ENCODE results near the gene LARP4.
"Not testable (repeated sequence)": the region's sequence is repeated elsewhere in the genome, so short reads cannot be mapped to it uniquely, and the experiment has no call there.

LARP4 gene

DNA sequence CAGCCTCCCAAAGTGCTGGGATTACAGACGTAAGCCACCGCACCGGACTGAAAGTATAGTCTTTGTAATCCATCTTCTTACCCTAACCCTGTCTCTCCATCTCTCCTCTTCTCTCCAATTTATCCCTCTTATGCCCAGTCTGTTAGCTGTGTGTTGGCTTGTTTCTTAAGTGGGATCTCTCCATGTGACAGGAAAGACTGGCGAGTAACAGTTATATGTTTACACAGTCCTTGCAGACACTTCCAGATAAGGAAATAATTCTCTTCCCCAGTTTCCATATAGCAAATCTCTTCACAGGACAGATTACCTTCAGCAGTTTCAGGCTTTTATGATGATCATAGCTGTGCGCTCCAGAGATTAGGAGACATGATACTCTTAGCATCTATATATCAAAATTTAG, 88.1 kb downstream of the LARP4 start:
- Histone ChIP-seq H3K27me3 (ENCODE audit: control insufficient read depth, insufficient read depth, low read length) (no peaks in the 10 kb centered on the region), H3K4me3 (ENCODE audit: low read depth, low read length) (no peak overlapping the region), H3K4me1 (ENCODE audit: control insufficient read depth, insufficient read depth, low read length) (no peaks in the 10 kb centered on the region), H3K9me3 (ENCODE audit: control insufficient read depth, insufficient read depth, low read depth, low read length) (peaks cover 26% of the 10 kb centered on the region), H3K36me3 (ENCODE audit: control insufficient read depth, insufficient read depth, low read length) (no peaks in the 10 kb centered on the region), H3K9ac (ENCODE audit: low read length) (no peak overlapping the region), H3K27ac (ENCODE audit: low read depth, low read length) (no peak overlapping the region)

DNA sequence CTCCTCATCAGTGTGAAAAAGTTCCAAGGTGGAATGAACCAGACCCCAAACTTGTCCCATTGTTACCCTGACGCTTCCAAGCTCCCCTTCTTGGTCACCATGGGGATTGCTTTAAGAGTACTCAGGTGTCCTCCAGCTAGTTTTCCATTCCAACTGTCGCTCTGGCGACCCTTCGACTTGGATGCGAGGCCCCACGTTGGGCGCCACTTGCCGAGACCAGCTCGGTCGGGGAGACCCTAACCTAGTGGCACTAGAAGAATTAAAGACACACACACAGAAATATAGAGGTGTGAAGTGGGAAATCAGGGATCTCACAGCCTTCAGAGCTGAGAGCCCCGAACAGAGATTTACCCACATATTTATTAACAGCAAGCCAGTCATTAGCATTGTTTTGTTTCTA, 97.4 kb downstream of the LARP4 start:
- not testable (repeated sequence) for H3K4me3 ChIP-seq (ENCODE audit: low read depth, low read length); H3K9ac ChIP-seq (ENCODE audit: low read length); H3K4me1 ChIP-seq (ENCODE audit: control insufficient read depth, insufficient read depth, low read length); H3K36me3 ChIP-seq (ENCODE audit: control insufficient read depth, insufficient read depth, low read length); H3K27ac ChIP-seq (ENCODE audit: low read depth, low read length); H3K27me3 ChIP-seq (ENCODE audit: control insufficient read depth, insufficient read depth, low read length)
- peaks cover 46% of the 10 kb centered on the region for H3K9me3 ChIP-seq (ENCODE audit: control insufficient read depth, insufficient read depth, low read depth, low read length)

DNA sequence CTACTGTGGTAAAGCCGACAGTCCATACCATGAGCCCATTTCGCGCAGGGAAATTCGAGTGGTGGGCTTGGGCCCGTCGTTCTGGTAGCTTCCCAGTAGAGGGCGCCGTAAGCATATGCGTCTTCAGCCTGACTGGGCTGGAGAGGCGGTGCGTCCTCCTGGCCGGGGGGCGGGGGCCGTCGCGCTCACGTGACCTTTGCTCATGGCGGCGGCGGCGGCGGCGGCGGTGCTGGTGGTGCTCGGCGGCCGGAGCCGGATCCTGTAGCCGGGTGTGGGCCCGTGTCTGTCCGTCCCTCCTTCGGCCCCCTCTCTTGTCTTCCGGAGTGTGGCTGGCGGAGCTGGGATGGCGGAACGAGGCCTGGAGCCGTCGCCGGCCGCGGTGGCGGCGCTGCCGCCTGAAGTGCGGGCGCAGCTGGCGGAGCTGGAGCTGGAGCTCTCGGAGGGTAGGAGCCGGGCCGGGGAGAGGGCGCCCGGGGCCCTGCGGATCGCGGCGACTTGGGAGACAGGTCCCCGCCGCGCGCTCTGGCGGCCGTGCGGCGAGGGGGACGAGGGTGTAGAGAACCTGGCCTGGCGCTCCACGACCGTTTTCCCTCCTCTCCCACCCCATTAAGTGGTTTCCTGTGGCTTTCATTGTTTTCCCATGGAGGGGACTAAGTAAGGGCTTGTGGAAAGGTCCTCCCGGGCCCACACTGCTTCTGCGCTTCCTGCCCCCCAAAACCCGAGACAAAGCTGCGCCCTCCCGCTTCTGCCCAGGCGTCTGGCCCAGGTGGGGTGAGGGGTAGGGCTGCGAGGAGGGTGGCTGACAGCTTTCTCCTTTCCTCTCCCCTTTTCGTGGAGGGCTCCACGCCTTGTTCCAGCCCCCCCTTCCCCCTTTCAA, 104.4 kb downstream of the LARP4 start, which contains the start of gene DIP2B:
TSS of gene DIP2B (plus strand) at position 188 of the 877 bp plus-strand sequence. CDS start at position 344, 156 bp downstream.
- Histone ChIP-seq H3K27ac (ENCODE audit: low read depth, low read length) (peak within 1 kb of the TSS; percentile 82; the same call in 1 of the 2 replicates), H3K9ac (ENCODE audit: low read length) (peak within 1 kb of the TSS; percentile 96)

DNA sequence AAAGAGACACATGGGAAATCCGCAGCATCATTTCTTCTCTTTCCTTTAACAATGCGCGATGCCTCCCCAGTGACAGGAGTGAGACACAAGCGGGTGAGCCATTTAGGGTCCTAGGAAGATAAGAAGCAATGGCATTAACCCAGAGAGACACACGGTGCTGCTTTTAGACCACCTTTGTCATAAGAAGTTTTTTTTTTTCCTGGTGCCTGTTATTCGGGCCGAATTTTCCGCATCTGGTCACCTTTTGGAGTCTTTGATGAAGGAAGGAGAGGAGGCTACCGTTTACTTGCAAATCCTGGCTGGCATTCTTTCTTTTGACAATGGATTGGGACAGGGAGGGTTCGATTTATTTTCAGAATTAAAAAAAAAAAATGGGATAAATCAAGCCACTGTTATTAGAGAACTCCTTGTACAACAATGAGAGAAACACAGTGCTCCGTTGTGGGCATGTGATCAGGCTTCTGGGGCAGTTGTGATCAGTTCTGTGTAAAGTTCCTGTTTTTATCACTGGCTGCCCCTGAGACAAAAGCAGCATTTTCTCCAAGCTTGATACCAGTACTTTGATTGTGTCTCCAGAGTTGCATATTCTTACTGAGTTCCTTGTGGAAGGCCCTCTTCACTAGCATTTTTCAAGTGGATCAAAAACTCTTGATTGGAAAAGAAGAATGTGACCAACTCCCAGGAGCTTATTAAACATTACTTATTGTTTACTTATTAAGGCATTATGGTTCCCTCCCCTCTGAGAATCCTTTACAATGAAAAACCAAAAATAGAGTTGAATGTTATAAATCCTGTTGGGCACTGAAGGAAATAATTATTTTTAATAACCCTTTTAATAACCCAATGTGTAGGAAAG, 105.2 kb downstream of the LARP4 start:
- Histone ChIP-seq H3K9ac (ENCODE audit: low read length) (peak overlapping the region; percentile 96), H3K27ac (ENCODE audit: low read depth, low read length) (no peak overlapping the region), H3K4me3 (ENCODE audit: low read depth, low read length) (peak overlapping the region; percentile 88), H3K27me3 (ENCODE audit: control insufficient read depth, insufficient read depth, low read length) (no peaks in the 10 kb centered on the region), H3K4me1 (ENCODE audit: control insufficient read depth, insufficient read depth, low read length) (peaks cover 25% of the 10 kb centered on the region), H3K36me3 (ENCODE audit: control insufficient read depth, insufficient read depth, low read length) (no peaks in the 10 kb centered on the region), H3K9me3 (ENCODE audit: control insufficient read depth, insufficient read depth, low read depth, low read length) (peaks cover under 1% of the 10 kb centered on the region; the same call in 1 of the 2 replicates)

More for the DNA sequence above, 104.4 kb downstream of the LARP4 start, which contains the start of gene DIP2B:
- Histone ChIP-seq H3K4me3 (ENCODE audit: low read depth, low read length) (peak within 1 kb of the TSS; percentile 88), H3K9me3 (ENCODE audit: control insufficient read depth, insufficient read depth, low read depth, low read length) (peaks cover 4% of the 10 kb centered on the region), H3K36me3 (ENCODE audit: control insufficient read depth, insufficient read depth, low read length) (no peaks in the 10 kb centered on the region), H3K27me3 (ENCODE audit: control insufficient read depth, insufficient read depth, low read length) (no peaks in the 10 kb centered on the region), H3K4me1 (ENCODE audit: control insufficient read depth, insufficient read depth, low read length) (peaks cover 25% of the 10 kb centered on the region)

DNA sequence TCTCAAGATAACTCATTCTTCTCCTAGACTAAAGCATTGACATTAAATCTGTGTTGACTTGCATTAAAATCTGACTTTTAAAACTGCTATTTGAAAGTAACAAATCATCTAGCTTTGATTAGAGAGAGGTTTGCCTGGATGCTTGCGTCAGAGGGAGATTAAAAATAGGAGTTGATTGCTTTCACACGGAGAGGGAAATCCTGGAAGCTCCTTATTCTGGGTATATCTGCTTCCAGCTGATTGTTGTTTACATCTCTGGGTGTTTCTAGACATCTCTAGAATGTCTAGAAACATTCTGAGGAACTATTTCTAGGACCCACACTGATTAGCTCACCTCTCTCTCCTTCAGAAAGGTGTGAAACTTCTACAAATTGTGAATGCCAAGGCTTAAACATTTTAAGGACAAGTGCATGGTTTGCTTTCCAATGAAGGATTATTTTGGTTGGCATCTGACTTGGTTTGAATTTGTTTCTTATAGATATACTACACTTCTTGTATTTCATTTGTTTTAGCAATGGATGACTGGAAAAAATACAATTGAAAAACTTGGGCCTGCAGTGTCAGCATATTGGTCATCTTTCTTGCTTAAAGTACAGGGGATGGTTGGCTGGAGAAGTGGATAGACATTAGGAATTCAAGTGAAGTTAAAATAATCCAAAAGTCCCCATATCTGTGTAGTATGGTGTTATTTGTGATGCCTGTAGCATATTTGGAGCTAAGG, 106.2 kb downstream of the LARP4 start:
- Histone ChIP-seq H3K4me1 (ENCODE audit: control insufficient read depth, insufficient read depth, low read length) (peaks cover 25% of the 10 kb centered on the region), H3K27me3 (ENCODE audit: control insufficient read depth, insufficient read depth, low read length) (no peaks in the 10 kb centered on the region), H3K36me3 (ENCODE audit: control insufficient read depth, insufficient read depth, low read length) (no peaks in the 10 kb centered on the region), H3K27ac (ENCODE audit: low read depth, low read length) (no peak overlapping the region), H3K4me3 (ENCODE audit: low read depth, low read length) (peak overlapping the region; percentile 88; the same call in 1 of the 2 replicates), H3K9me3 (ENCODE audit: control insufficient read depth, insufficient read depth, low read depth, low read length) (no peaks in the 10 kb centered on the region), H3K9ac (ENCODE audit: low read length) (no peak overlapping the region)

DNA sequence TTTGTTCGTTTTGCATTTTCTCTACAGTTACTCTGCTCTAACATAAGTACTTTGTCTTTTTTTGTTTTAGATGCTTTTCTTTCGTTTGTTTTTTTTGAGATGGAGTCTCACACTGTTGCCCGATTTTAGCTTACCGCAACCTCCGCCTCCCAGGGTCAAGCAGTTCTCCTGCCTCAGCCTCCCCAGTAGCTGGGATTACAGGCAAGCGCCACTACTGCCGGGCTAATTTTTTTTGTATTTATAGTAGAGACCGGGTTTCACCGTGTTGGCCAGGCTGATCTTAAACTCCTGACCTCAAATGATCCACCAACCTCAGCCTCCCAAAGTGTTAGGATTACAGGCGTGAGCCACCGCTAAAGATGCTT, 106.8 kb downstream of the LARP4 start:
- Histone ChIP-seq H3K36me3 (ENCODE audit: control insufficient read depth, insufficient read depth, low read length) (no peaks in the 10 kb centered on the region), H3K9me3 (ENCODE audit: control insufficient read depth, insufficient read depth, low read depth, low read length) (no peaks in the 10 kb centered on the region), H3K27ac (ENCODE audit: low read depth, low read length) (no peak overlapping the region), H3K27me3 (ENCODE audit: control insufficient read depth, insufficient read depth, low read length) (no peaks in the 10 kb centered on the region), H3K4me3 (ENCODE audit: low read depth, low read length) (no peak overlapping the region), H3K9ac (ENCODE audit: low read length) (no peak overlapping the region), H3K4me1 (ENCODE audit: control insufficient read depth, insufficient read depth, low read length) (peaks cover 25% of the 10 kb centered on the region)

DNA sequence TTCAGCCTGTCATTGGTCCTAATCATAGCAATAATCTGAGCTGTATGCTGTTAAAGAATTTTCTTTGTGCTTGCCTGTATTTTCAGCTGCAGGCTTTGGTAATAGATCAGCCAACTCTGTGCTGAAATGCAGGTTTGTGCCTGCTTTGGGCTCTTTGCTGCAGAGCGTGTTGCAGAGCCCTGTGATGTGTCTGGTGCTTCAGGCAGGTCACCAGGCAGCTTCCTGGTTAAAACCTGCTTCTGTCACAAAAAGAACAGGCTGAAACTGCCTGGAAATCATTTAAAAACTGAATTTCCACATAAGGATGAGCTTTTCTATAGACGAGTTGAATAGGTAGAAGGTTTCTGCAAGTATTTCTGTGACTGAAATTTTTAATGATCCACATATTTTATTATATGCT, 107.2 kb downstream of the LARP4 start:
- Histone ChIP-seq H3K27me3 (ENCODE audit: control insufficient read depth, insufficient read depth, low read length) (no peaks in the 10 kb centered on the region), H3K4me1 (ENCODE audit: control insufficient read depth, insufficient read depth, low read length) (peaks cover 25% of the 10 kb centered on the region), H3K27ac (ENCODE audit: low read depth, low read length) (no peak overlapping the region), H3K36me3 (ENCODE audit: control insufficient read depth, insufficient read depth, low read length) (no peaks in the 10 kb centered on the region), H3K4me3 (ENCODE audit: low read depth, low read length) (no peak overlapping the region), H3K9me3 (ENCODE audit: control insufficient read depth, insufficient read depth, low read depth, low read length) (no peaks in the 10 kb centered on the region), H3K9ac (ENCODE audit: low read length) (no peak overlapping the region)

DNA sequence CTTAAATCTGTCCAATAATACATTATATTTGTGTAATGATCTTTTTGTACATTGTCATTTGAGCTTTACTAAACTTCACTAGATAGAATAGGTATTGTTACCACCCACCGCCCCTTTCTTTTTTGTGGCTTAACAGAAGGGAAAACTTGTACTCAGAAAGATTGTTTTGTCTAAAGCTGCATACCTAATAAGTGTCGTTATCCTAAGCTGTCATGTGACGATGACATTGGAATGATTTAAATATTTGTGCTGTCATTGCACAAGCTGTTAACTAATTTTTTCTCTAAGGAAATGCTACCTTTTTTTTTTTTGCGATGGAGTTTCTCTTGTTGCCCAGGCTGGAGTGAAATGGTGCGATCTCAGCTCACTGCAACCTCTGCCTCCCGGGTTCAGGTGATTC, 107.7 kb downstream of the LARP4 start:
- Histone ChIP-seq H3K9me3 (ENCODE audit: control insufficient read depth, insufficient read depth, low read depth, low read length) (no peaks in the 10 kb centered on the region), H3K36me3 (ENCODE audit: control insufficient read depth, insufficient read depth, low read length) (no peaks in the 10 kb centered on the region), H3K9ac (ENCODE audit: low read length) (no peak overlapping the region), H3K4me1 (ENCODE audit: control insufficient read depth, insufficient read depth, low read length) (peaks cover 25% of the 10 kb centered on the region), H3K27me3 (ENCODE audit: control insufficient read depth, insufficient read depth, low read length) (no peaks in the 10 kb centered on the region), H3K4me3 (ENCODE audit: low read depth, low read length) (no peak overlapping the region), H3K27ac (ENCODE audit: low read depth, low read length) (no peak overlapping the region)

DNA sequence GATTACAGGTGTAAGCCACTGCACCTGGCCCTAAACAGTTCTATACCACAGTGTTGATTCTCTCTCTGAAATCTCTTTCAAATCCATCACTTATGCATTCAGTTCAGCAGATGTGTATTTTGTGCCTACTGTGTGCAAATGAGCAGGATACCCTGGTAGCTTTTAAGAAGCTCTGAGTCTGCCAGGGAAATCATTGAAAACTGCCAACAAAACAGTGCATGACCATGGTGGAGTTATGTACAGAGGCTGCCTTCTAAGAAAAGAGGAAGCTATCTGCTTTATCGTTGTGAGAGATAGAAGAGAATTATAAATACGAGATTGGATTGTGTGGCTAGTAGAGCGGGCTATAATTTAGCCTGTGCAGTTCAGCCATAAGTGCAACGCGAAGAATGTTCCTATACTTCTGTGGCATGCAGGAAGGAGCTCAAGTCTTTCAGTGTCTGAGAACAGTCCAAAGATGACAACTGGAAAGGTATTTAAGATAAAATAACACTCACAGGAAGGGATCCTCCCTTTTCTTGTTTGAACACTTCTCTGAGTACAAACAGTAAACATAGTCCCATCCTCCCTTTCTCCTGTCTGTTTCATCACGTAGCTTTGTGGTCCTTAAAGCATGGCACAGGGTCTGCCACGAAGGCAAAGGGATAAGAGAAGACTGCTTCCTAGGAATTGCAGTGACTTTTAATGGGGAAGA, 108.4 kb downstream of the LARP4 start:
- H3K4me3 ChIP-seq (ENCODE audit: low read depth, low read length): no peak overlapping the region

DNA sequence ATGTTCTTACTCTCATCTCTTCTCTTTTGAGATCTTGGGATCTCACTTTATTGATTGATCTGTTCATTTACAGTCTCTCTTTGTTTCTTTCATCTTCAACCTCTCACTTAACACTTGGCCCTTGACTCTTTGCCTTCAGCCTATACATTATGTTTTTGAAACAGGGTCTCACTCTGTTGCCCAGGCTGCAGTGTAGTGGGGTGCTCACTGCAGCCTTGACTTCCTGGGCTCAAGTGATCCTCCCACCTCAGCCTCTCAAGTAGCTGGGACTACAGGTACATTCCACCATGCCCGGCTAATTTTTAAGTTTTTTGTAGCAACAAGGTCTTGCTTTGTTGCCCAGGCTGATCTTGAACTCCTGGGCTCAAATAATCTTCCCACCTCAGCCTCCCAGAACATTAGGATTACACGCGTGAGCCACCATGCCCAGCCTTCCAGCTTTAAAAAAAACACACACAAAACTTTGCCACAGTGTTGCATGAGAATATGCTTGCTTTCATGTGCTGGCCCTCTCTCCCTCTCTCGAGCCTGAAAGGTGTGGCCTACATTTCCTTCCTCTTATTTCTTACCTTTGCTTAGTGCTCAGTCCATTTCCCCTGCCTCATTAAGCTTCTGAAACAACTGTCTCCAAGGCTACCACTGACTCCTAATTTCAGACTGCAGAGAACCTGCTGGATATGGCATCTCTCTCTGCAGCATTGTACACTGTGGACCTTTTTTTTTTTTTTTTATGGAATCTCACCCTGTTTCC, 114.0 kb downstream of the LARP4 start:
- H3K36me3 ChIP-seq (ENCODE audit: control insufficient read depth, insufficient read depth, low read length): no peaks in the 10 kb centered on the region
- peaks cover 5% of the 10 kb centered on the region; the same call in 1 of the 2 replicates for H3K4me1 ChIP-seq (ENCODE audit: control insufficient read depth, insufficient read depth, low read length)
- H3K4me3 ChIP-seq (ENCODE audit: low read depth, low read length): no peak overlapping the region
- no peak overlapping the region for H3K27ac ChIP-seq (ENCODE audit: low read depth, low read length)
- H3K9me3 ChIP-seq (ENCODE audit: control insufficient read depth, insufficient read depth, low read depth, low read length): no peaks in the 10 kb centered on the region
- no peak overlapping the region for H3K9ac ChIP-seq (ENCODE audit: low read length)
- no peaks in the 10 kb centered on the region for H3K27me3 ChIP-seq (ENCODE audit: control insufficient read depth, insufficient read depth, low read length)

More for the DNA sequence above, 108.4 kb downstream of the LARP4 start:
- Histone ChIP-seq H3K27me3 (ENCODE audit: control insufficient read depth, insufficient read depth, low read length) (no peaks in the 10 kb centered on the region), H3K36me3 (ENCODE audit: control insufficient read depth, insufficient read depth, low read length) (no peaks in the 10 kb centered on the region), H3K9me3 (ENCODE audit: control insufficient read depth, insufficient read depth, low read depth, low read length) (no peaks in the 10 kb centered on the region), H3K27ac (ENCODE audit: low read depth, low read length) (no peak overlapping the region), H3K9ac (ENCODE audit: low read length) (no peak overlapping the region), H3K4me1 (ENCODE audit: control insufficient read depth, insufficient read depth, low read length) (peaks cover 25% of the 10 kb centered on the region)

All from HUES6 (cell line).